ENCODE measurements around the gene SNX19. TPM values are rescaled to one million over a fixed set of nuclear protein-coding genes. Genes with fewer than 3 reads are reported as not detected.
"Not testable (repeated sequence)": the region's sequence is repeated elsewhere in the genome, so short reads cannot be mapped to it uniquely, and the experiment has no call there.

SNX19 gene
- total RNA-seq, 1 donor from 2014 or later, result 56.3 TPM

- H3K27me3 Mint-ChIP-seq, result peaks cover 15% of the 10 kb centered on the region
- no peak overlapping the region for H3K27ac Mint-ChIP-seq
- H3K4me3 Mint-ChIP-seq (ENCODE audit: low read depth), result no peak overlapping the region
- no peaks in the 10 kb centered on the region for H3K9me3 Mint-ChIP-seq (ENCODE audit: low read depth)
- H3K36me3 Mint-ChIP-seq (ENCODE audit: insufficient read depth), result no peaks in the 10 kb centered on the region
- DNase-seq (ENCODE audit: low spot score, unreplicated experiment), result no peak
- peaks cover 2% of the 10 kb centered on the region for H3K4me1 Mint-ChIP-seq (ENCODE audit: low read depth)
- TF ChIP-seq CTCF (IDR thresholded peaks at IDR 0.05; ENCODE audit: unreplicated experiment), result no peak
Measured at GRCh38 chr11:130945896-130946295, 29.6 kb upstream of the SNX19 start.

- no peaks in the 10 kb centered on the region for H3K36me3 Mint-ChIP-seq (ENCODE audit: insufficient read depth)
- no peak for TF ChIP-seq CTCF (IDR thresholded peaks at IDR 0.05; ENCODE audit: unreplicated experiment)
- H3K27ac Mint-ChIP-seq, result no peak overlapping the region
- peaks cover 2% of the 10 kb centered on the region for H3K4me1 Mint-ChIP-seq (ENCODE audit: low read depth)
- no peaks in the 10 kb centered on the region for H3K9me3 Mint-ChIP-seq (ENCODE audit: low read depth)
- no peak for DNase-seq (ENCODE audit: low spot score, unreplicated experiment)
- no peak overlapping the region for H3K4me3 Mint-ChIP-seq (ENCODE audit: low read depth)
- peaks cover 6% of the 10 kb centered on the region for H3K27me3 Mint-ChIP-seq
Measured at GRCh38 chr11:130940706-130941105, 24.4 kb upstream of the SNX19 start.

GRCh38 chr11:130937051-130937450 is 20.8 kb upstream of the SNX19 start:
- TF ChIP-seq CTCF (IDR thresholded peaks at IDR 0.05; ENCODE audit: unreplicated experiment), result no peak
- Mint-ChIP-seq H3K4me3 (ENCODE audit: low read depth) (no peak overlapping the region), H3K9me3 (ENCODE audit: low read depth) (no peaks in the 10 kb centered on the region), H3K27me3 (peaks cover 8% of the 10 kb centered on the region), H3K4me1 (ENCODE audit: low read depth) (no peaks in the 10 kb centered on the region), H3K27ac (no peak overlapping the region), H3K36me3 (ENCODE audit: insufficient read depth) (no peaks in the 10 kb centered on the region)
- DNase-seq (ENCODE audit: low spot score, unreplicated experiment), result no peak

GRCh38 chr11:130932086-130932712 is 15.9 kb upstream of the SNX19 start:
- peaks cover 5% of the 10 kb centered on the region for H3K27me3 Mint-ChIP-seq
- H3K36me3 Mint-ChIP-seq (ENCODE audit: insufficient read depth), result no peaks in the 10 kb centered on the region
- no peaks in the 10 kb centered on the region for H3K9me3 Mint-ChIP-seq (ENCODE audit: low read depth)
- no peak for TF ChIP-seq CTCF (IDR thresholded peaks at IDR 0.05; ENCODE audit: unreplicated experiment)
- no peak for DNase-seq (ENCODE audit: low spot score, unreplicated experiment)
- no peak overlapping the region for H3K27ac Mint-ChIP-seq
- no peak overlapping the region for H3K4me3 Mint-ChIP-seq (ENCODE audit: low read depth)
- no peaks in the 10 kb centered on the region for H3K4me1 Mint-ChIP-seq (ENCODE audit: low read depth)

GRCh38 chr11:130924750-130925149 is 8.5 kb upstream of the SNX19 start:
- no peak overlapping the region for H3K27ac Mint-ChIP-seq
- no peaks in the 10 kb centered on the region for H3K36me3 Mint-ChIP-seq (ENCODE audit: insufficient read depth)
- H3K9me3 Mint-ChIP-seq (ENCODE audit: low read depth), result no peaks in the 10 kb centered on the region
- DNase-seq (ENCODE audit: low spot score, unreplicated experiment), result no peak
- H3K27me3 Mint-ChIP-seq, result peaks cover 21% of the 10 kb centered on the region
- no peak overlapping the region for H3K4me3 Mint-ChIP-seq (ENCODE audit: low read depth)
- TF ChIP-seq CTCF (IDR thresholded peaks at IDR 0.05; ENCODE audit: unreplicated experiment), result no peak
- H3K4me1 Mint-ChIP-seq (ENCODE audit: low read depth), result no peaks in the 10 kb centered on the region

- not testable (repeated sequence) for H3K9me3 Mint-ChIP-seq (ENCODE audit: low read depth); H3K4me3 Mint-ChIP-seq (ENCODE audit: low read depth); DNase-seq (ENCODE audit: low spot score, unreplicated experiment); H3K27ac Mint-ChIP-seq; H3K36me3 Mint-ChIP-seq (ENCODE audit: insufficient read depth); H3K4me1 Mint-ChIP-seq (ENCODE audit: low read depth)
- H3K27me3 Mint-ChIP-seq, result peaks cover 43% of the 10 kb centered on the region
Measured at GRCh38 chr11:130920612-130921011, 4.3 kb upstream of the SNX19 start.
